ENCODE results near the gene MYO16.
"Not testable (repeated sequence)": the region's sequence is repeated elsewhere in the genome, so short reads cannot be mapped to it uniquely, and the experiment has no call there.

Gene MYO16

DNA sequence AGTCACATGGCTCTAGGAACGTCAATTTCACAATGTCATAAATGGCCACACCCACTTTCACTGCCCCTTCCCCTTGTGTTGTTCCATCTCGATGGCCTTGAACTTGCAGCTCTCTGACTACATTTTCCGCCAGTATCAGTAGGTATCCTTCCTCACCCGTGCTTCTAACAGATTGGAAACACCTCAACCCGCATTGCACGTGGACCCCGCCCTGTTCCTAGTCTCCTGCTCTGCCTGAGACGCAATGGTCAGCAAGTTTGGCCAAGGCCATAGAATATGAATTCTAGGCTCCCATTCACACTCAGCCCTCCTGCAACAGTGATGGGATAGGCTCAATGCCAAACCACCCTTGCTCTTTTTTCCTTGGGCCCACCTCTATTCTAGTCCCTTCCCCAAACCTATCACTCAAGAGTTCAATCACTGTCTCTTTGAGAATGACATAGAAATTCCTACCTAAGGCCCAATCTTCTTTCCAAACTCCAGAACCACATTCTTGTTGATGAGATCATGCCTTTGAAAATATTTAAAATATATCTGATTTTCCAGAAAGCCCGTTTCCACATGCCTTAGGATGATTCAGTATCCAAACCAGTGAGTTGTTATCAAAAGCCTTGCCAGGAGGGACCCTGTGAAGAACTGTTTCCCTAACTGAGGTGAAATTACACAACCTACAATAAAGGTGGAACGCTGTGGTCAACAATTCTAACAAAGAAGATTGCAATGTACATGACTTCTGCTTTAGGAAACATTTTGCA lies 334.6 kb downstream of the MYO16 start:
- DNase-seq (no peak), ATAC-seq (no peak)
- Mint-ChIP-seq H3K27ac (no peak overlapping the region), H3K9me3 (no peaks in the 10 kb centered on the region), H3K4me1 (peaks cover 5% of the 10 kb centered on the region), H3K4me3 (no peak overlapping the region), H3K27me3 (no peaks in the 10 kb centered on the region)

GRCh38 chr13:108964606-108965005 lies 335.2 kb downstream of the MYO16 start:
- Mint-ChIP-seq H3K4me3 (no peak overlapping the region), H3K27ac (no peak overlapping the region), H3K4me1 (peaks cover 5% of the 10 kb centered on the region), H3K27me3 (no peaks in the 10 kb centered on the region), H3K9me3 (no peaks in the 10 kb centered on the region)
- DNase-seq (no peak), ATAC-seq (no peak)

DNA sequence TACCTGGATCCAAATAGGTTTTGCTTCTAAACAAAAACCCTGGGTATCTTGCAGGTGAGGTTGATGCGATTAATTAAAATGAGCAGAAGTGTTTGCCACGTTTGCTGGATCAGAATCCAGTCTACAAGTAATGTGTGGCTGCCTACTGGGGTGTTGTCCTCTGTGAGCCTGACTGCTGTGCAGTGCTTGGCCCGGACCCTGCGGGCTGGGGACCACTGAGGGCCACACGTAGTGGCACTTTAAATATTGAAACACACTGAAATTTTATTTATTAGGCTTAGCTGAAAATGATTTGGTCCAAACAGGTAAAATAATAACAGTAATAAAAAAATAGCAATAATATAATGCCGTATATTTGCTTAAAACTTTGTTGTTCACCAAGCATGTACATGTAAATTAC lies 338.0 kb downstream of the MYO16 start:
- no peaks in the 10 kb centered on the region for H3K4me1 Mint-ChIP-seq
- no peak for DNase-seq
- no peak overlapping the region for H3K4me3 Mint-ChIP-seq
- H3K27me3 Mint-ChIP-seq = peaks cover 6% of the 10 kb centered on the region
- no peak overlapping the region for H3K27ac Mint-ChIP-seq
- H3K9me3 Mint-ChIP-seq = no peaks in the 10 kb centered on the region
- no peak for ATAC-seq

DNA sequence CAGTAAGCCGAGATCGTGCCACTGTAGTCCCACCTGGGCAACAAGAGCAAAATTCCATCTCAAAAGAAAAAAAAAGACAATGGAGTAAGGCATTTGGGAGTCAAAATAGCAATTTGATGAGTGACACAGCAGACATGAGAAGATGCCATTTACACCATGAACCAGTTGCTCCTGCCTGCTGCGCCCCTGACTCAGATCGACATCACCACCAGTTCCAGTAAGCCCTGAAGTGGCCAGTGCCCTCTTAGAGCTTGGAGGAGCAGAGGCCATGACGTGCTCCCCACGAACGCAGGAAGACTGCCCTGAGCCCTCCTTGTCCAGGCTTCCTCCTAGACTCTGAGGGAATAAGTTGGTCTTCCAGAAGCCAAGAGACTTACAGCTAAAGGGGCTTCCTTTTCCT lies 339.2 kb downstream of the MYO16 start:
- Mint-ChIP-seq H3K27me3 (peaks cover 6% of the 10 kb centered on the region), H3K27ac (no peak overlapping the region), H3K9me3 (no peaks in the 10 kb centered on the region), H3K4me3 (no peak overlapping the region), H3K4me1 (no peaks in the 10 kb centered on the region)
- DNase-seq = no peak
- ATAC-seq = no peak

GRCh38 chr13:108974686-108975085 lies 345.3 kb downstream of the MYO16 start:
- H3K9me3 Mint-ChIP-seq = no peaks in the 10 kb centered on the region
- no peaks in the 10 kb centered on the region for H3K4me1 Mint-ChIP-seq
- H3K4me3 Mint-ChIP-seq = no peak overlapping the region
- no peak overlapping the region for H3K27ac Mint-ChIP-seq
- peaks cover 33% of the 10 kb centered on the region for H3K27me3 Mint-ChIP-seq
- ATAC-seq (no peak), DNase-seq (no peak)

GRCh38 chr13:108980237-108980636 lies 350.8 kb downstream of the MYO16 start:
- Mint-ChIP-seq H3K27ac (no peak overlapping the region), H3K9me3 (no peaks in the 10 kb centered on the region), H3K27me3 (peaks cover 52% of the 10 kb centered on the region), H3K4me3 (no peak overlapping the region), H3K4me1 (no peaks in the 10 kb centered on the region)
- no peak for DNase-seq
- no peak for ATAC-seq

DNA sequence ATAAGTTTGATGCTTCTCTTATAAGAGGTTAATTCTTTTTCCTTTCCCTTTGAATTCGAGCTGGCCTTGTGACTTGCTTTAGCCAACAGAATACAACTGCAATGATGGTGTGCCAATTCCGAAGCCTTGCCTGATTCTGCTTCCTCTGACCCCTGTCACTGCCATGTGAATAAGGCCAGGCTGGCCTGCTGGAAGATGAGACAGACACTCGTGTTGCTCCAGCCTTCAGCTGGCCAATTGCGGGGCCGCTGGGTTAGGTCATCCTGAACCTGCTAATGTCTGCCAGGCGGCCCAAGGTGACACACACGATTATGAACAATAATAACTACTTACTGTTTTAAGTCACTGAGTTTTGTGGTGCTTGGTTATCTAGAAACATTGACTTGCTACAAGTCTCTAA lies 352.0 kb downstream of the MYO16 start:
- Mint-ChIP-seq H3K27ac (no peak overlapping the region), H3K4me3 (no peak overlapping the region), H3K27me3 (peaks cover 50% of the 10 kb centered on the region), H3K4me1 (no peaks in the 10 kb centered on the region), H3K9me3 (peaks cover 0 to 7% of the 10 kb centered on the region in 2 donors)
- ATAC-seq (no peak), DNase-seq (no peak)

GRCh38 chr13:108983273-108983672 lies 353.9 kb downstream of the MYO16 start:
- H3K4me1 Mint-ChIP-seq = no peaks in the 10 kb centered on the region
- ATAC-seq (no peak), DNase-seq (no peak)
- no peak overlapping the region for H3K4me3 Mint-ChIP-seq
- H3K27ac Mint-ChIP-seq = no peak overlapping the region
- H3K27me3 Mint-ChIP-seq = peaks cover 41% of the 10 kb centered on the region
- H3K9me3 Mint-ChIP-seq = peaks cover 0 to 7% of the 10 kb centered on the region in 2 donors

- Mint-ChIP-seq H3K4me1 (no peaks in the 10 kb centered on the region), H3K27ac (no peak overlapping the region), H3K4me3 (no peak overlapping the region), H3K27me3 (peaks cover 33% of the 10 kb centered on the region), H3K9me3 (peaks cover 0 to 7% of the 10 kb centered on the region in 2 donors)
- no peak for DNase-seq
- no peak for ATAC-seq
Measured at GRCh38 chr13:108984251-108984920, 355.0 kb downstream of the MYO16 start.

- Mint-ChIP-seq H3K9me3 (peaks cover 0 to 7% of the 10 kb centered on the region in 2 donors), H3K4me3 (no peak overlapping the region), H3K27me3 (peaks cover 32% of the 10 kb centered on the region), H3K27ac (no peak overlapping the region), H3K4me1 (no peaks in the 10 kb centered on the region)
- no peak for DNase-seq
- ATAC-seq = no peak
Measured at GRCh38 chr13:108985166-108985565, 355.8 kb downstream of the MYO16 start.

DNA sequence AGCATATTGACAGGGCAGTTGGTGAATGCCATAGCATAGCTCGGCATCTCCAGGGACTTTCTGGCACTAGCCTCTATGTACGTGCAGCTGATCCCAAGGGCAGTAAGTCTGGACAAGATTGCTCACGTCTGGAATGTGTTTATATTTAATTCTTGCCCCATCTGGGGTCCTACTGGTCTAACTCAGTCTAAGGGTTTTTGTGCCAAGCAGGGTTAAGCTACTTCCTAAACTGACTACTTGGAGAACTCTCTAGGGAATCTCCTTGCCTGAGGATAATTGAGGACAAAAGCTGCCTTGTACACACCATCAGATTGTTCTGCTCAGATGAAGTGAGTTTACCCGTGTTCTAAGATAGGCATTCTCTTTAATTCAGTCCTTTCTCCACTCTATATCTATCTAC lies 358.1 kb downstream of the MYO16 start:
- DNase-seq (no peak), ATAC-seq (no peak)
- no peak overlapping the region for H3K4me3 Mint-ChIP-seq
- no peak overlapping the region for H3K27ac Mint-ChIP-seq
- no peaks in the 10 kb centered on the region for H3K4me1 Mint-ChIP-seq
- peaks cover 0 to 7% of the 10 kb centered on the region in 2 donors for H3K9me3 Mint-ChIP-seq
- peaks cover 24% of the 10 kb centered on the region for H3K27me3 Mint-ChIP-seq

DNA sequence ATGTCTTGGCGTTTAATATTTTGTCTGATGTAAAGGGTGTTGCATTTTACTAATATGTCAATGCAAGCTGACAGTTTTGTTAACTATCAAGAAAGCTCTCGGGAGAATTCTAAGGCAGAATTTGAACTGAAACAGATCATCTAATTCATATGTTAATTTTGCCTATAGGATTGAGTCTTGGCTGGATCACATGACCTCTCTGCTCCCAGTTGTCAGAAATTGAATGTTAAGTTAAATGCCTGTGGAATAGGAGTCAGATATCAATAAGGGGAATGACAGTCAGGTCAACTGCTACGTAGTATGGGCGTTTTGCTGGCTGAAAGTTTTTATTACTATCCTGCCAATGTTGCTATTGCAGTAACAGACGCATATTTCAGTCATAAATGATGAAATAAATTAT lies 358.5 kb downstream of the MYO16 start:
- Mint-ChIP-seq H3K4me3 (no peak overlapping the region), H3K4me1 (no peaks in the 10 kb centered on the region), H3K27ac (no peak overlapping the region), H3K27me3 (peaks cover 22% of the 10 kb centered on the region), H3K9me3 (peaks cover 0 to 7% of the 10 kb centered on the region in 2 donors)
- DNase-seq (no peak), ATAC-seq (no peak)

- not testable (repeated sequence) for H3K27ac Mint-ChIP-seq, H3K27me3 Mint-ChIP-seq, DNase-seq, H3K4me3 Mint-ChIP-seq, H3K9me3 Mint-ChIP-seq, H3K4me1 Mint-ChIP-seq, ATAC-seq
Measured at GRCh38 chr13:108991416-108991815, 362.0 kb downstream of the MYO16 start.

DNA sequence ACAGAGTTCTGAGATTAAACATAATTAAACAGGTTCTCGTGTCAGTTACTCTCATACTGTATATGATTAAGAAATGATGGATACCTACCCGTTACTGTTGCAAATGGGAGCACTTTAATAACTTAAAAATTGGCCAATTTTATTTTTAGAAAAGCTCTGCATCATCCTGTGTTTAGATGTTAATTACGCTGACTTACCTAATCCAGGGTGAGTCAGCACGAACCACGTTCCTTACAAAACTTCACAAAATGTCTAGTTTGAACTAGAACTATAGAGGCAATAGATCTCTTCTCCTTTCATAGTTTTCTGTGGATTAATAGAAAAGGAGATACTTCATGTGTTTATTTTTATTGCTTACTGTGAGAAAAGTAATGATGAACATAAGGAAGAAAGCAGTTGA lies 363.9 kb downstream of the MYO16 start:
- H3K27ac Mint-ChIP-seq = no peak overlapping the region
- no peaks in the 10 kb centered on the region for H3K27me3 Mint-ChIP-seq
- no peak for DNase-seq
- no peak overlapping the region for H3K4me3 Mint-ChIP-seq
- no peaks in the 10 kb centered on the region for H3K4me1 Mint-ChIP-seq
- no peak for ATAC-seq
- no peaks in the 10 kb centered on the region for H3K9me3 Mint-ChIP-seq

GRCh38 chr13:108996430-108996829 lies 367.0 kb downstream of the MYO16 start:
- no peaks in the 10 kb centered on the region for H3K4me1 Mint-ChIP-seq
- H3K27ac Mint-ChIP-seq = no peak overlapping the region
- no peak for DNase-seq
- H3K9me3 Mint-ChIP-seq = no peaks in the 10 kb centered on the region
- no peak for ATAC-seq
- no peaks in the 10 kb centered on the region for H3K27me3 Mint-ChIP-seq
- H3K4me3 Mint-ChIP-seq = no peak overlapping the region

DNA sequence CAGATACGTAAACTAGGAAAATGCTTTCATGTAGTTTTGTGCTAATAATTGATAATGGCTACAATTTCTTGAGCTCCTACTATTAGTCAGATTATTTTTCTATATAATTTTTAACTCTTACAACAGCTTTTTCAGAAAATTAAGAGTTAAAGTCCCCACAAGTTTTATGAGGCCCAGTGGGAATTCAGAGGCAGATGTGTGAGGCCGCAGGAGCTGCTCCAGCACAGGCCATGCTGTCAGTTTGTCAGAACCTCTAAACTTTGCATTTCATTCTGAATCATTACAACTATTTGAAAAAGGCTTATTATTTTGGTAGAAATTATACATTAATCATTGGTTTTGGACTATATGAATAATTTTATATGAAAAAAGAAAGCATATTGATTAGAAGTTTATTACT lies 370.8 kb downstream of the MYO16 start:
- Mint-ChIP-seq H3K4me3 (no peak overlapping the region), H3K27me3 (no peaks in the 10 kb centered on the region)

More for the DNA sequence above, 370.8 kb downstream of the MYO16 start:
- H3K27ac Mint-ChIP-seq = no peak overlapping the region
- H3K4me1 Mint-ChIP-seq = no peaks in the 10 kb centered on the region
- H3K9me3 Mint-ChIP-seq = no peaks in the 10 kb centered on the region
- DNase-seq (no peak), ATAC-seq (no peak)

All from stimulated activated naive CD8-positive, alpha-beta T cell treated with anti-CD3 and anti-CD28 coated beads, Interleukin-15, amount 100 ng/mL, for 72 hours (primary cell).